KOPT-K1 (cell line): ENCODE measurements around the gene SLC9C2.
"Not testable (repeated sequence)": the region's sequence is repeated elsewhere in the genome, so short reads cannot be mapped to it uniquely, and the experiment has no call there.

ENCODE experiments used
- H3K27ac ChIP-seq: fragments of 200-600 bp; sonication (generic); 2 replicates; pipeline ENCODE4 v1.5.1; 2016; ENCODE audit warnings: antibody characterized with exemption, mild to moderate bottlenecking, low read depth, low read length; ENCODE audit not compliant: poor library complexity, severe bottlenecking
- H3K36me3 ChIP-seq: fragments of 200-600 bp; sonication (generic); 2 replicates; pipeline ENCODE4 v1.5.1; 2017; ENCODE audit warnings: antibody characterized with exemption, mild to moderate bottlenecking, low read length, moderate library complexity; ENCODE audit not compliant: insufficient read depth
- H3K9me3 ChIP-seq: fragments of 200-600 bp; sonication (generic); 2 replicates; pipeline ENCODE4 v1.5.1; 2017; ENCODE audit warnings: antibody characterized with exemption, low read length, mild to moderate bottlenecking; ENCODE audit not compliant: insufficient read depth, poor library complexity, severe bottlenecking

SLC9C2 gene

GRCh38 chr1:173514503-173514902 lies 88.4 kb downstream of the SLC9C2 start:
- not testable (repeated sequence) for H3K27ac ChIP-seq, H3K36me3 ChIP-seq

GRCh38 chr1:173509797-173510196 lies 93.1 kb downstream of the SLC9C2 start:
- no peak overlapping the region for H3K27ac ChIP-seq

More at GRCh38 chr1:173514503-173514902, 88.4 kb downstream of the SLC9C2 start:
- H3K9me3 ChIP-seq = not testable (repeated sequence)

GRCh38 chr1:173508541-173508940 lies 94.3 kb downstream of the SLC9C2 start:
- H3K9me3 ChIP-seq = no peaks in the 10 kb centered on the region
- no peak overlapping the region for H3K27ac ChIP-seq
- no peaks in the 10 kb centered on the region for H3K36me3 ChIP-seq

More at GRCh38 chr1:173509797-173510196, 93.1 kb downstream of the SLC9C2 start:
- H3K9me3 ChIP-seq = no peaks in the 10 kb centered on the region
- H3K36me3 ChIP-seq = no peaks in the 10 kb centered on the region

GRCh38 chr1:173507847-173508209 lies 95.0 kb downstream of the SLC9C2 start:
- Histone ChIP-seq H3K36me3 (no peaks in the 10 kb centered on the region), H3K9me3 (no peaks in the 10 kb centered on the region), H3K27ac (no peak overlapping the region)

- no peak overlapping the region for H3K27ac ChIP-seq
- H3K9me3 ChIP-seq = no peaks in the 10 kb centered on the region
Measured at GRCh38 chr1:173507205-173507846, 95.5 kb downstream of the SLC9C2 start.

GRCh38 chr1:173506437-173506836 lies 96.4 kb downstream of the SLC9C2 start:
- no peaks in the 10 kb centered on the region for H3K36me3 ChIP-seq
- no peaks in the 10 kb centered on the region for H3K9me3 ChIP-seq
- no peak overlapping the region for H3K27ac ChIP-seq

More at GRCh38 chr1:173507205-173507846, 95.5 kb downstream of the SLC9C2 start:
- H3K36me3 ChIP-seq = no peaks in the 10 kb centered on the region

GRCh38 chr1:173505391-173505790 lies 97.5 kb downstream of the SLC9C2 start:
- Histone ChIP-seq H3K27ac (no peak overlapping the region), H3K36me3 (no peaks in the 10 kb centered on the region), H3K9me3 (no peaks in the 10 kb centered on the region)

GRCh38 chr1:173504268-173504667 lies 98.6 kb downstream of the SLC9C2 start:
- Histone ChIP-seq H3K27ac (no peak overlapping the region), H3K36me3 (no peaks in the 10 kb centered on the region)

GRCh38 chr1:173503391-173503790 lies 99.5 kb downstream of the SLC9C2 start:
- H3K9me3 ChIP-seq = peaks cover 1% of the 10 kb centered on the region
- H3K27ac ChIP-seq = no peak overlapping the region
- H3K36me3 ChIP-seq = no peaks in the 10 kb centered on the region

More at GRCh38 chr1:173504268-173504667, 98.6 kb downstream of the SLC9C2 start:
- no peaks in the 10 kb centered on the region for H3K9me3 ChIP-seq

- Histone ChIP-seq H3K27ac (no peak overlapping the region), H3K36me3 (no peaks in the 10 kb centered on the region), H3K9me3 (peaks cover 13% of the 10 kb centered on the region)
Measured at GRCh38 chr1:173502104-173502503, 100.8 kb downstream of the SLC9C2 start.

- H3K36me3 ChIP-seq = no peaks in the 10 kb centered on the region
- peaks cover 34% of the 10 kb centered on the region for H3K9me3 ChIP-seq
- no peak overlapping the region for H3K27ac ChIP-seq
Measured at GRCh38 chr1:173499729-173500128, 103.1 kb downstream of the SLC9C2 start.

GRCh38 chr1:173496757-173497320 lies 106.0 kb downstream of the SLC9C2 start:
- peaks cover 3% of the 10 kb centered on the region; the same call in 1 of the 2 replicates for H3K36me3 ChIP-seq
- H3K9me3 ChIP-seq = peaks cover 45% of the 10 kb centered on the region
- H3K27ac ChIP-seq = no peak overlapping the region

- Histone ChIP-seq H3K36me3 (peaks cover 3% of the 10 kb centered on the region; the same call in 1 of the 2 replicates), H3K9me3 (peaks cover 45% of the 10 kb centered on the region), H3K27ac (no peak overlapping the region)
Measured at GRCh38 chr1:173495609-173496267, 107.1 kb downstream of the SLC9C2 start.

GRCh38 chr1:173493125-173493524 lies 109.7 kb downstream of the SLC9C2 start:
- H3K27ac ChIP-seq = not testable (repeated sequence)
- peaks cover 28% of the 10 kb centered on the region for H3K36me3 ChIP-seq
- H3K9me3 ChIP-seq = peaks cover 41% of the 10 kb centered on the region

- Histone ChIP-seq H3K9me3 (peaks cover 27% of the 10 kb centered on the region), H3K27ac (no peak overlapping the region), H3K36me3 (peaks cover 44% of the 10 kb centered on the region)
Measured at GRCh38 chr1:173491508-173491907, 111.4 kb downstream of the SLC9C2 start.
